GM18909 (cell line): ENCODE measurements around the gene OR5A2.
"Not testable (repeated sequence)": the region's sequence is repeated elsewhere in the genome, so short reads cannot be mapped to it uniquely, and the experiment has no call there.

Source experiments
- ATAC-seq: cut with Tn5 transposase; IDR thresholded peaks from one replicate; pipeline ENCODE4 v1.9.1; 2021; ENCODE audit warnings: mild to moderate bottlenecking; ENCODE audit not compliant: unreplicated experiment, poor library complexity

The OR5A2 gene

DNA sequence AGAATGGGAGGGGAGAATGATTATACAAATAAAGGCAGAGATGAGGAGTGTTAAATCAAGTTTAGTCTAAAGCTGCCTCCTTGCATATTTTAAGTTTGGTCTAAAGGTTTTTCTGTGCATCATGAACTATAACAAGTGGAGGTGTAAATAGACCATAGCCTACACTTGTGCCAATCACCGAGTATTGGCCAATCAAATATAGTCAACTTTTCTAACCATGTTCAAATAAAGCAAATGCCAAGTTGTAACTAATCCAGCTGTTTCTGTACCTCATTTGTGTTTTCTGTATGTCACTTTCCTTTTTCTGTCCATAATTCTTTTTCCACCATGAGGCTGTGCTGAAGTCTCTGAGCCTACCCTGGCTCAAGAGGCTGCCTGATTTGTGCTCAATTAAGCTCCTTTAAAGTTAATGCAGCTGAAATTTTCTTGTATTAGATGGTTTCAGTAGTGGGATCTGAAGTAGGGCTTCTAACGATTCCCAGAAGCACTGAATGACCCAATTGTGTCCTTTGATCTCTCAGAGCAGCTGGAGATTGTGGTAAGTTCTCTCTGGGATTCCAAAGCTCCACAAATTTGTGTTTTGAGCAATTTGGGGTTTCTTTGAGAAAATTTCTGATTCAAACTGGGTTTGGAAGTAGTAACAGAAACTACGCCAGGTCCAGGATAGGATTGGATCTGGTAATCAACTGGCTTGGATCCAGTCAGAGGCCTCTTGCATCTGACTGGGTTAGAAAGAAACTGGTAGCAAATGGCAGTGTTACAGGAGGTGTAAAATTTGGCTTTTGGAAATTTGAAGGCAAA is 25.6 kb downstream of the OR5A2 start:
- no peak for ATAC-seq

- ATAC-seq: no peak
Observed at GRCh38 chr11:59394186-59394585, 32.0 kb downstream of the OR5A2 start.

DNA sequence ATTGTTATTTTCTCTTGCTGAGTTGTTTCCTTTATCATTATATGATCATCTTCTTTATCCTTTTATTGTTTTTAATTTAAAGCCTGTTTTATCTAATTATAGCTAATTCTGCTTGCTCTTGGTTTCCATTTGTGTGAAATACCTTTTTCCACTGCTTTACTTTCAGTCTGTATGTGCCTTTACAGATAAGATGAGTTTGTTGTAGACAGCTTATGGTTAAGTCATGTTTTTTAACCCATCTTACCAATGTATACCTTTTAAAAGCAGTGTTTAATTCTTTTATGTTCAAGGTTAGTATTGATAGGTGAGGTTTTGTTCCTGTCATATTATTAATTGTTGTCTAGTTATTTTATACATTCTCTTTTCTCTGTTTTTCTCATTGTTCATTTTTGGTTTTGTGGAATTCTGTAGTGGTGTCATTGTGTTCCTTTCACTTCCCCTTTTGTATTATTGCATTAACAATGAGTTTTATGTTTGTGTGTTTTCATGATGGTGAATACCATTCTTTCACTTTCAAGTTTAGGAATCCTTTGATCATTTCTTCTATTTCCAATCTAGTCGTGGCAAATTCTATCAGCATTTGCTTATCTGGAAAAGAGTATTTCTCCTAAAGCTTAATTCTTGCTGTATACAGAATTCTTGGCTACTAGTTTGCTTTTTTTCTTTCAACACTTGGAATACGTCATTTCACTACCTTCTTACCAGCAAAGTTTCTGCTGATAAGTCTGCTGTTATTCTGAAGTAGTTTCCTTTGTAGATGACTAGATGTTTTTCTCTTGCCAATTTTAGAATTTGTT is 45.8 kb downstream of the OR5A2 start:
- peak; percentile 97 for ATAC-seq

- not testable (repeated sequence) for ATAC-seq
Observed at GRCh38 chr11:59372324-59372723, 53.9 kb downstream of the OR5A2 start.

GRCh38 chr11:59368238-59369022 is 57.8 kb downstream of the OR5A2 start:
- ATAC-seq: no peak
